NCI-H526 (cell line): ENCODE results near the gene ABR.
"Not testable (repeated sequence)": the region's sequence is repeated elsewhere in the genome, so short reads cannot be mapped to it uniquely, and the experiment has no call there.

Experiments
- DNase-seq, 2 experiments: peaks; one replicate each; lab custom pipeline; 2025; lab: John Stamatoyannopoulos, UW

The ABR gene

GRCh38 chr17:1173432-1174262 is 6.1 kb downstream of the ABR start:
- DNase-seq, result no peak

- DNase-seq, result no peak
These were observed 7.8 kb downstream of the ABR start for GRCh38 chr17:1171953-1172352.

- no peak for DNase-seq
These were observed 9.0 kb downstream of the ABR start for GRCh38 chr17:1170739-1171138.

- DNase-seq, result no peak
These were observed 9.9 kb downstream of the ABR start for GRCh38 chr17:1169929-1170312.

GRCh38 chr17:1169221-1169928 is 10.4 kb downstream of the ABR start:
- DNase-seq, result no peak

- DNase-seq, result no peak
These were observed 11.1 kb downstream of the ABR start for GRCh38 chr17:1168533-1169220.

GRCh38 chr17:1166276-1166675 is 13.5 kb downstream of the ABR start:
- no peak for DNase-seq

GRCh38 chr17:1165836-1166235 is 13.9 kb downstream of the ABR start:
- no peak for DNase-seq

GRCh38 chr17:1164935-1165556 is 14.7 kb downstream of the ABR start:
- no peak for DNase-seq

- DNase-seq, result no peak
These were observed 17.5 kb downstream of the ABR start for GRCh38 chr17:1162116-1162855.

GRCh38 chr17:1160591-1161390 is 19.0 kb downstream of the ABR start:
- no peak for DNase-seq

GRCh38 chr17:1159431-1160180 is 20.2 kb downstream of the ABR start:
- no peak for DNase-seq

GRCh38 chr17:1158879-1159278 is 20.9 kb downstream of the ABR start:
- no peak for DNase-seq

GRCh38 chr17:1156864-1157263 is 22.9 kb downstream of the ABR start:
- DNase-seq, result no peak

- DNase-seq, result no peak
These were observed 25.1 kb downstream of the ABR start for GRCh38 chr17:1154704-1155103.

GRCh38 chr17:1153795-1154546 is 25.8 kb downstream of the ABR start:
- DNase-seq, result peak; percentile 20 to 59

GRCh38 chr17:1152582-1152981 is 27.2 kb downstream of the ABR start:
- not testable (repeated sequence) for DNase-seq

GRCh38 chr17:1150863-1151600 is 28.7 kb downstream of the ABR start:
- DNase-seq, result no peak

GRCh38 chr17:1149869-1150268 is 29.9 kb downstream of the ABR start:
- no peak for DNase-seq
